MM.1S (cell line): Measurements from ENCODE around the gene POLR3B.

Source experiments
- DNase-seq: peaks from one replicate; pipeline ENCODE4 v3.0.0-alpha.2; 2015
- H2AFZ ChIP-seq: fragments of 300-600 bp; sonication (generic); 2 replicates; pipeline ENCODE4 v1.6.0; 2016; ENCODE audit warnings: antibody characterized with exemption, low read length
- H3F3A ChIP-seq: fragments of 300-600 bp; sonication (generic); 2 replicates; pipeline ENCODE4 v1.6.1; 2016; ENCODE audit warnings: mild to moderate bottlenecking, antibody characterized with exemption, low read length, moderate library complexity, mixed read lengths; ENCODE audit not compliant: insufficient read depth
- H3K27ac ChIP-seq: fragments of 300-600 bp; sonication (generic); 2 replicates; pipeline ENCODE4 v1.5.1; 2016; ENCODE audit warnings: mild to moderate bottlenecking, low read length
- H3K27me3 ChIP-seq: fragments of 300-600 bp; sonication (generic); replicated peaks from 2 replicates; pipeline ENCODE4 v1.6.0; 2016; ENCODE audit warnings: low read length; ENCODE audit not compliant: insufficient read depth
- H3K36me3 ChIP-seq: fragments of 300-600 bp; sonication (generic); replicated peaks from 2 replicates; pipeline ENCODE4 v1.6.1; 2016; ENCODE audit warnings: mild to moderate bottlenecking, low read length, mixed read lengths; ENCODE audit not compliant: insufficient read depth
- H3K4me1 ChIP-seq: fragments of 300-600 bp; sonication (generic); 2 replicates; pipeline ENCODE4 v1.6.1; 2016; ENCODE audit warnings: low read length, mixed read lengths
- H3K4me2 ChIP-seq: fragments of 300-600 bp; sonication (generic); 2 replicates; pipeline ENCODE4 v1.6.0; 2016; ENCODE audit warnings: low read depth, low read length
- H3K4me3 ChIP-seq: fragments of 300-600 bp; sonication (generic); 2 replicates; pipeline ENCODE4 v1.5.1; 2016; ENCODE audit warnings: low read length, mixed read lengths
- H3K79me2 ChIP-seq: fragments of 300-600 bp; sonication (generic); 2 replicates; pipeline ENCODE4 v1.6.1; 2016; ENCODE audit warnings: mixed run types, low read length, mixed read lengths
- H3K9ac ChIP-seq: fragments of 300-600 bp; sonication (generic); 2 replicates; pipeline ENCODE4 v1.6.1; 2016; ENCODE audit warnings: low read length, mixed read lengths
- H3K9me2 ChIP-seq: fragments of 300-600 bp; sonication (generic); replicated peaks from 2 replicates; pipeline ENCODE4 v1.6.1; 2016; ENCODE audit warnings: mild to moderate bottlenecking, low read length, mixed read lengths; ENCODE audit not compliant: insufficient read depth
- H3K9me3 ChIP-seq: fragments of 300-600 bp; sonication (generic); replicated peaks from 2 replicates; pipeline ENCODE4 v1.6.1; 2016; ENCODE audit warnings: mild to moderate bottlenecking, low read length, mixed read lengths; ENCODE audit not compliant: insufficient read depth
- H4K20me1 ChIP-seq: fragments of 300-600 bp; sonication (generic); 2 replicates; pipeline ENCODE4 v1.6.1; 2016; ENCODE audit warnings: mild to moderate bottlenecking, low read length, moderate library complexity, mixed read lengths; ENCODE audit not compliant: insufficient read depth
- CTCF ChIP-seq: fragments of 300-600 bp; sonication (generic); IDR thresholded peaks from 2 replicates; pipeline ENCODE4 v1.5.1; 2016; ENCODE audit warnings: antibody characterized with exemption, low read length, mixed read lengths
- EZH2 ChIP-seq: fragments of 300-600 bp; sonication (generic); optimal IDR thresholded peaks from 2 replicates; pipeline ENCODE3; 2017; ENCODE audit warnings: low read depth, mild to moderate bottlenecking, antibody characterized with exemption, low read length, mixed read lengths
- EZH2phosphoT487 ChIP-seq: fragments of 300-600 bp; sonication (generic); IDR thresholded peaks from 2 replicates; pipeline ENCODE4 v1.6.1; 2018; ENCODE audit warnings: antibody characterized with exemption, low read length

POLR3B gene

GRCh38 chr12:106498056-106498455 is 140.5 kb downstream of the POLR3B start:
- TF ChIP-seq EZH2phosphoT487 = no peak
- no peak for TF ChIP-seq EZH2
- no peak for TF ChIP-seq CTCF
- Histone ChIP-seq H3K9me2 (no peaks in the 10 kb centered on the region), H3K4me1 (no peaks in the 10 kb centered on the region), H4K20me1 (no peaks in the 10 kb centered on the region), H3F3A (no peaks in the 10 kb centered on the region), H3K9ac (no peak overlapping the region), H3K27me3 (no peaks in the 10 kb centered on the region), H3K4me2 (no peak overlapping the region), H3K79me2 (no peaks in the 10 kb centered on the region), H3K9me3 (no peaks in the 10 kb centered on the region), H3K4me3 (no peak overlapping the region), H3K27ac (no peak overlapping the region), H2AFZ (no peak overlapping the region), H3K36me3 (0 out of 2 replicates have a peak, but pooled peaks cover 6% of the 10 kb centered on the region)
- DNase-seq = no peak

- Histone ChIP-seq H3K9me2 (no peaks in the 10 kb centered on the region), H3K4me1 (no peaks in the 10 kb centered on the region), H3K27me3 (no peaks in the 10 kb centered on the region), H3K9ac (no peak overlapping the region), H3K27ac (no peak overlapping the region), H3K79me2 (no peaks in the 10 kb centered on the region), H3K4me3 (no peak overlapping the region), H2AFZ (no peak overlapping the region), H4K20me1 (no peaks in the 10 kb centered on the region), H3K9me3 (no peaks in the 10 kb centered on the region), H3K36me3 (peaks cover 6% of the 10 kb centered on the region; the same call in 1 of the 2 replicates), H3K4me2 (no peak overlapping the region), H3F3A (no peaks in the 10 kb centered on the region)
- no peak for TF ChIP-seq EZH2
- no peak for TF ChIP-seq EZH2phosphoT487
- no peak for TF ChIP-seq CTCF
- DNase-seq = no peak
Measured at GRCh38 chr12:106499628-106500027, 142.1 kb downstream of the POLR3B start.

- Histone ChIP-seq H3K79me2 (no peaks in the 10 kb centered on the region), H3K9me3 (no peaks in the 10 kb centered on the region), H4K20me1 (no peaks in the 10 kb centered on the region), H3K4me3 (no peak overlapping the region), H3K27ac (no peak overlapping the region), H3K36me3 (no peaks in the 10 kb centered on the region; the same call in 1 of the 2 replicates), H3K4me2 (no peak overlapping the region), H3K27me3 (no peaks in the 10 kb centered on the region), H3F3A (no peaks in the 10 kb centered on the region), H3K4me1 (no peaks in the 10 kb centered on the region), H3K9ac (no peak overlapping the region), H2AFZ (no peak overlapping the region), H3K9me2 (no peaks in the 10 kb centered on the region)
- no peak for TF ChIP-seq CTCF
- no peak for TF ChIP-seq EZH2
- TF ChIP-seq EZH2phosphoT487 = no peak
- DNase-seq = no peak
Measured at GRCh38 chr12:106506691-106507090, 149.1 kb downstream of the POLR3B start.

- H3K9me3 ChIP-seq = no peaks in the 10 kb centered on the region
- DNase-seq = no peak
- no peaks in the 10 kb centered on the region for H3F3A ChIP-seq
- H3K79me2 ChIP-seq = no peaks in the 10 kb centered on the region
- no peak overlapping the region for H3K9ac ChIP-seq
- H3K27ac ChIP-seq = no peak overlapping the region
- H3K27me3 ChIP-seq = no peaks in the 10 kb centered on the region
- no peaks in the 10 kb centered on the region; the same call in 1 of the 2 replicates for H3K36me3 ChIP-seq
- no peak for TF ChIP-seq EZH2
- TF ChIP-seq EZH2phosphoT487 = no peak
- no peak for TF ChIP-seq CTCF
- no peak overlapping the region for H3K4me2 ChIP-seq
- no peak overlapping the region for H3K4me3 ChIP-seq
- H3K9me2 ChIP-seq = no peaks in the 10 kb centered on the region
- no peaks in the 10 kb centered on the region for H3K4me1 ChIP-seq
- H2AFZ ChIP-seq = no peak overlapping the region
- no peaks in the 10 kb centered on the region for H4K20me1 ChIP-seq
Measured at GRCh38 chr12:106508966-106509365, 151.4 kb downstream of the POLR3B start.
